HG02588 (cell line): ENCODE measurements around the gene TK2.
A peak's percentile ranks its signal among the peaks of the same experiment; 100 is the strongest.

ENCODE experiments used
- ATAC-seq: cut with Tn5 transposase; IDR thresholded peaks from one replicate; pipeline ENCODE4 v1.9.1; 2021; ENCODE audit warnings: mild to moderate bottlenecking, moderate library complexity; ENCODE audit not compliant: unreplicated experiment

TK2 gene

GRCh38 chr16:66547101-66547989 lies 2.6 kb downstream of the TK2 start:
- ATAC-seq = no peak

GRCh38 chr16:66544016-66544757 lies 5.7 kb downstream of the TK2 start:
- ATAC-seq = no peak

- ATAC-seq = no peak
These were observed 6.4 kb downstream of the TK2 start for GRCh38 chr16:66543541-66543940.

GRCh38 chr16:66542396-66542795 lies 7.5 kb downstream of the TK2 start:
- ATAC-seq = no peak

- ATAC-seq = no peak
These were observed 8.2 kb downstream of the TK2 start for GRCh38 chr16:66541388-66542355.

GRCh38 chr16:66539623-66540469 lies 10.1 kb downstream of the TK2 start:
- ATAC-seq = no peak

- ATAC-seq = no peak
These were observed 11.0 kb downstream of the TK2 start for GRCh38 chr16:66538910-66539309.

GRCh38 chr16:66537236-66537635 lies 12.7 kb downstream of the TK2 start:
- no peak for ATAC-seq

GRCh38 chr16:66536525-66536924 lies 13.4 kb downstream of the TK2 start:
- ATAC-seq = no peak

- ATAC-seq = no peak
These were observed 15.5 kb downstream of the TK2 start for GRCh38 chr16:66534376-66534799.

GRCh38 chr16:66529475-66529874 lies 20.4 kb downstream of the TK2 start:
- ATAC-seq = no peak

- no peak for ATAC-seq
These were observed 21.6 kb downstream of the TK2 start for GRCh38 chr16:66528294-66528693.

- ATAC-seq = no peak
These were observed 24.3 kb downstream of the TK2 start for GRCh38 chr16:66525396-66526180.

- ATAC-seq = peak; percentile 62
These were observed 25.2 kb downstream of the TK2 start for GRCh38 chr16:66524601-66525164.

GRCh38 chr16:66523861-66524354 lies 26.0 kb downstream of the TK2 start:
- ATAC-seq = peak; percentile 34

GRCh38 chr16:66522816-66523590 lies 26.9 kb downstream of the TK2 start:
- ATAC-seq = no peak

GRCh38 chr16:66521951-66522771 lies 27.8 kb downstream of the TK2 start:
- ATAC-seq = peak; percentile 50
